Peyer's patch (tissue), 4 donors: ENCODE data around the gene MCRIP2.

Source experiments
- CTCF ChIP-seq, 6 experiments: fragments of 450-650 bp in 4 of 6; fragments of 200-600 bp in 2 of 6; sonication (generic) in 1 of 6; IDR thresholded peaks; one replicate each; pipeline ENCODE4 v1.5.1; 2017 to 2019; ENCODE audit warnings: antibody characterized with exemption in 6 of 6, mild to moderate bottlenecking in 3 of 6, moderate library complexity in 1 of 6
- POLR2A ChIP-seq, 2 donors: fragments of 450-650 bp; IDR thresholded peaks; one replicate each; pipeline ENCODE4 v1.5.1; 2017; ENCODE audit warnings: antibody characterized with exemption in 2 of 2, mild to moderate bottlenecking in 2 of 2, moderate library complexity in 2 of 2

GRCh38 chr16:619476-620100, 22.0 kb upstream of the MCRIP2 start:
- TF ChIP-seq CTCF (IDR thresholded peaks at IDR 0.05) = no peak
- TF ChIP-seq POLR2A (IDR thresholded peaks at IDR 0.05) = no peak
